Psoas muscle (tissue), 8 donors: ENCODE measurements around the gene TNIP1. TPM values are rescaled to one million over a fixed set of nuclear protein-coding genes. Genes with fewer than 3 reads are reported as not detected.

Experiments used
- ATAC-seq, 4 donors: fragments of 200-7000 bp; cut with Tn5 transposase; one replicate each; pipeline ENCODE4 v1.9.1; 2020; ENCODE audit warnings: moderate library complexity in 3 of 4, mild to moderate bottlenecking in 2 of 4
- DNase-seq, 2 donors: peaks; one replicate each; pipeline ENCODE4 v3.0.0-alpha.2; 2020
- H3K27ac ChIP-seq: fragments of 200-600 bp; one replicate; pipeline ENCODE4 v1.8.0; 2022
- H3K27me3 ChIP-seq, 3 donors: fragments of 200-600 bp in 1 of 3; one replicate each; pipeline versions ENCODE4 v1.6.1 to v1.8.0; 2013 to 2022; ENCODE audit warnings: low read length in 2 of 3, mild to moderate bottlenecking in 2 of 3, moderate library complexity in 1 of 3; ENCODE audit not compliant: insufficient read depth in 3 of 3
- H3K36me3 ChIP-seq, 2 donors: fragments of 200-600 bp in 1 of 2; one replicate each; pipeline versions ENCODE4 v1.6.1 to v1.8.0; 2013 to 2022; ENCODE audit warnings: low read depth in 1 of 2, mild to moderate bottlenecking in 1 of 2, moderate library complexity in 1 of 2; ENCODE audit not compliant: insufficient read depth in 1 of 2
- H3K4me1 ChIP-seq: fragments of 200-600 bp; one replicate; pipeline ENCODE4 v1.8.0; 2022
- H3K4me3 ChIP-seq: fragments of 200-600 bp; one replicate; pipeline ENCODE4 v1.8.0; 2022; ENCODE audit warnings: mild to moderate bottlenecking
- H3K9me3 ChIP-seq: fragments of 200-600 bp; one replicate; pipeline ENCODE4 v1.8.0; 2022
- CTCF ChIP-seq: fragments of 200-600 bp; IDR thresholded peaks from one replicate; pipeline ENCODE4 v1.8.0; 2022; ENCODE audit warnings: antibody characterized with exemption
- WGBS, 3 donors: extraction: QIAGEN DNeasy Blood & Tissue Kit; methylation state at CpG; one replicate each; pipeline versions ENCODE4 v1.1.6 to v1.1.7; 2013; 5-methylcytosine and 5-hydroxymethylcytosine counted together
- intact Hi-C, 2 donors: fragments of 100-400 bp; cut with DNase I; formaldehyde crosslinking; loops; one replicate each; pipeline versions ENCODE4 v1.11.0 to v1.14.2; 2022
- polyA plus RNA-seq, 3 donors: library from polyadenylated mRNA; stranded (reverse); fragments of 200-250 nt; gene quantifications; one replicate each; pipeline ENCODE4 v1.2.3, GENCODE V29; 2013
- total RNA-seq, 4 donors: library from RNA; stranded (reverse); fragmentation: NEBNext Ultra II Directional in 2 of 4; extraction: Animal tissue kit (Norgen Biotek cat#: 25700) in 2 of 4; gene quantifications; one replicate each; pipeline versions ENCODE4 v1.2.1 to v1.2.4, GENCODE V29; 2021 to 2023
- donor health status: healthy with polysubstance abuse.
- donor health status: DM: no; HTN: no; CAD: no; lungs with moderate emphysema.
- donor health status: Bipolar disorder and iron deficiency.
- donor health status: healthy.
- donor health status: DM: yes; HTN: yes; CAD: no.
- donor health status: DM: no; HTN: no; CAD: no.
- donor health status: DM: no; HTN: no; CAD: no.
- donor health status: DM: yes; HTN: yes; CAD: no.

Gene TNIP1
- total and polyA plus RNA-seq, 7 donors = 55.5 to 218 (median 141) TPM

GRCh38 chr5:151067632-151068432 lies 13.0 kb downstream of the TNIP1 start:
- Histone ChIP-seq H3K4me3 (peak overlapping the region; percentile 7), H3K27ac (peak overlapping the region; percentile 81), H3K9me3 (no peaks in the 10 kb centered on the region), H3K4me1 (peaks cover 92% of the 10 kb centered on the region), H3K27me3 (no peaks in the 10 kb centered on the region), H3K36me3 (peaks cover 0 to 9% of the 10 kb centered on the region in 2 donors)
- WGBS, 3 donors = 67 to 73% (median 68%) methylated on average over 14 of the region's 14 CpGs
- DNase-seq (no peak), ATAC-seq (no peak)
- intact Hi-C loops = no loop called here
- TF ChIP-seq CTCF = no peak

DNA sequence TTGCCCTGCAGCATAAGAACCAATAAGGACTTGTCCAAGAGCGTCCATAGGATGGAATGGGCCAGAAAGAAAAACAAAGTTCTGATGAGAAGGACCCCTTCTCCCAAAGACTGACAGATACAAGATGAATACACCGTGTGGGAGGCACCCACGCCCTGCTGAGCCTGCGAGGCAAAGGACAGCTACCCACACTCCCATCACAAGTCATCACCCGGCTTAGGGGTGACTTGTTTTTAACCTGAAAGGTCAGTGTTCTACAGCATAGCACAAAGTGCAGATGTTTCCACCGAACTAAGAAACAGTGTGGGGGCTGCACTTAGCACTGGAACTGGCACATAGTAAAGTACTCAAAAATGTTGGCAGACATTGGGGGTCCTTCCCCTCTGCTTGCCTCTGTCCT lies 13.9 kb downstream of the TNIP1 start:
- H3K4me1 ChIP-seq = peaks cover 92% of the 10 kb centered on the region
- H3K36me3 ChIP-seq = peaks cover 0 to 18% of the 10 kb centered on the region in 2 donors
- no peaks in the 10 kb centered on the region for H3K27me3 ChIP-seq
- H3K9me3 ChIP-seq = no peaks in the 10 kb centered on the region
- H3K4me3 ChIP-seq = no peak overlapping the region
- DNase-seq (no peak), ATAC-seq (no peak)
- WGBS, 3 donors = 64 to 76% (median 66%) methylated on average over 6 of the region's 6 CpGs
- no peak for TF ChIP-seq CTCF
- peak overlapping the region; percentile 81 for H3K27ac ChIP-seq
- intact Hi-C loops = no loop called here

DNA sequence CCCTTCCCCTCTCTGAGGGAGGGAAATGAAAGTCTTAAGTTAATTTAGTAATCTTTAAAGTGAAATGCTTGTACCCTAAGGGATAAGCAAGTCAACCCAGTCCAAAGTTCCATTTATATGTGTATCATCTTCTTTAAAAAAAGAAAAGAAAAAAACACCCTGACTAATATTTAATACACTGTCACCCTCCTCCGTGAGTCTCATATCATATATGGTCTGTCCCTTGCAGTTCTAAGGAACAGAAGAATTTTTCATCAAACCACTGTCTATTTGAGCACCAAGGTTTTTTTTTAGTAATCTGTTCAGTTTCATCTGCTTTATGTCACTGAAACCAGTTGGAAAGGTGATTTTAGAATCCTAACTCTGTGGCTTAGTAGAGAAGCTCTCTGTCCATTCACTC lies 15.2 kb downstream of the TNIP1 start:
- H3K9me3 ChIP-seq = no peaks in the 10 kb centered on the region
- H3K4me1 ChIP-seq = peaks cover 94% of the 10 kb centered on the region
- 50 to 93% (median 63%) methylated on average over 1 of the region's 1 CpG for WGBS, 3 donors
- H3K36me3 ChIP-seq = peaks cover 0 to 31% of the 10 kb centered on the region in 2 donors
- TF ChIP-seq CTCF = no peak
- H3K4me3 ChIP-seq = no peak overlapping the region
- DNase-seq (no peak), ATAC-seq (no peak)
- intact Hi-C loops = loop anchor here in 1 of 2 donors (2.0 kb wide), 1 partner anchor 13 kb away; no protein-coding TSS in a partner anchor
- H3K27me3 ChIP-seq = no peaks in the 10 kb centered on the region
- H3K27ac ChIP-seq = peak overlapping the region; percentile 81

- WGBS, 3 donors = 83 to 93% (median 86%) methylated on average over 12 of the region's 12 CpGs
- no peak overlapping the region for H3K4me3 ChIP-seq
- H3K9me3 ChIP-seq = no peaks in the 10 kb centered on the region
- no peak for ATAC-seq
- H3K36me3 ChIP-seq = peaks cover 0 to 37% of the 10 kb centered on the region in 2 donors
- no peak for TF ChIP-seq CTCF
- H3K27ac ChIP-seq = peak overlapping the region; percentile 92
- intact Hi-C loops = loop anchor here in 1 of 2 donors (2.0 kb wide), 1 partner anchor 14 kb away; no protein-coding TSS in a partner anchor
- H3K27me3 ChIP-seq = no peaks in the 10 kb centered on the region
- DNase-seq = no peak
- H3K4me1 ChIP-seq = peaks cover 96% of the 10 kb centered on the region
Measured at GRCh38 chr5:151064916-151065499, 15.8 kb downstream of the TNIP1 start.
